K562 (cell line): Measurements from ENCODE around the gene PCBP3. TPM values are rescaled to one million over a fixed set of nuclear protein-coding genes. Genes with fewer than 3 reads are reported as not detected.

Experiments used
- ATAC-seq: fragments of 200-7000 bp; cut with Tn5 transposase; 3 replicates; pipeline ENCODE4 v1.9.1; 2020; ENCODE audit warnings: moderate library complexity
- BruUV-seq: library from RNA; stranded (reverse); fragments of 400-500 nt; replicated peaks from 2 replicates; lab custom pipeline; 2021; lab: Mats Ljungman, UMichigan
- CTCF ChIA-PET: fragments of 300-600 bp; formaldehyde crosslinking; extraction: SDS; loops from one replicate; lab custom pipeline; 2021; ENCODE audit warnings: low intra/inter-chr PET ratio; lab: Yijun Ruan, JAX
- POLR2A ChIA-PET: fragments of 300-600, 350-650 bp; sonication (Branson Sonifier 250); formaldehyde crosslinking; extraction: SDS; loops from one replicate; lab custom pipeline; 2021; ENCODE audit warnings: antibody characterized with exemption, inconsistent platforms; lab: Yijun Ruan, JAX
- DNase-seq, 4 experiments: peaks; one replicate each; pipeline versions ENCODE4 v3.0.0 to v3.0.0-alpha.2; 2011 to 2018; ENCODE audit warnings: low spot score in 3 of 4, mixed read lengths in 3 of 4; ENCODE audit errors: extremely low read depth in 1 of 4
- FAIRE-seq: peaks from 2 replicates; lab custom pipeline; 2011; peaks lifted over from hg19 to GRCh38; lab: Jason Lieb, UNC
- H2AFZ ChIP-seq: 2 replicates; pipeline ENCODE4 v1.6.0; 2011; ENCODE audit warnings: low read depth, low read length, control low read depth, inconsistent platforms
- H3K27ac ChIP-seq: fragments of 200-600 bp; 3 replicates; pipeline ENCODE4 v1.8.0; 2011; ENCODE audit warnings: low read depth, mild to moderate bottlenecking, control low read depth, inconsistent platforms, low read length, moderate library complexity, mixed read lengths; ENCODE audit errors: extremely low read depth
- H3K27me3 ChIP-seq, 2 experiments: fragments of 300-600 bp in 1 of 2; 2 replicates in 1 of 2; 3 replicates in 1 of 2; pipeline versions ENCODE4 v1.6.0 to v1.8.0; 2011; ENCODE audit warnings: inconsistent platforms in 2 of 2, low read length in 2 of 2, mild to moderate bottlenecking in 1 of 2, mixed read lengths in 1 of 2, moderate library complexity in 1 of 2; ENCODE audit not compliant: control insufficient read depth in 2 of 2, insufficient read depth in 2 of 2
- H3K36me3 ChIP-seq: fragments of 300-600 bp; 3 replicates; pipeline ENCODE4 v1.8.0; 2011; ENCODE audit warnings: mild to moderate bottlenecking, low read length, inconsistent platforms; ENCODE audit not compliant: control insufficient read depth, insufficient read depth
- H3K4me1 ChIP-seq, 2 experiments: fragments of 200-600 bp in 1 of 2; replicated peaks in 1 of 2; 2 replicates in 1 of 2; 3 replicates in 1 of 2; pipeline versions ENCODE4 v1.5.1 to v1.8.0; 2011; ENCODE audit warnings: inconsistent platforms in 2 of 2, low read length in 2 of 2, mild to moderate bottlenecking in 1 of 2, mixed read lengths in 1 of 2, moderate library complexity in 1 of 2; ENCODE audit not compliant: control insufficient read depth in 2 of 2, insufficient read depth in 2 of 2
- H3K4me2 ChIP-seq: 2 replicates; pipeline ENCODE4 v1.6.1; 2011; ENCODE audit warnings: low read length, control low read depth, inconsistent platforms, mixed read lengths; ENCODE audit not compliant: insufficient read depth
- H3K4me3 ChIP-seq: fragments of 200-600 bp; sonication (generic), shearing (Covaris generic); 2 replicates; pipeline ENCODE4 v1.5.1; 2016; ENCODE audit warnings: control low read depth, inconsistent platforms
- H3K79me2 ChIP-seq: fragments of 200-600 bp; 3 replicates; pipeline ENCODE4 v1.8.0; 2011; ENCODE audit warnings: low read length, inconsistent platforms; ENCODE audit not compliant: control insufficient read depth, insufficient read depth
- H3K9ac ChIP-seq, 2 experiments: 2 replicates each; pipeline versions ENCODE4 v1.6.0 to v1.6.1; 2011; ENCODE audit warnings: low read depth in 2 of 2, low read length in 2 of 2, control low read depth in 1 of 2, inconsistent platforms in 1 of 2, mild to moderate bottlenecking in 1 of 2, mixed read lengths in 1 of 2; ENCODE audit not compliant: insufficient read depth in 1 of 2
- H3K9me1 ChIP-seq: one replicate; pipeline ENCODE4 v1.6.0; 2011; ENCODE audit warnings: inconsistent platforms, mild to moderate bottlenecking, low read length, moderate library complexity; ENCODE audit not compliant: control insufficient read depth, insufficient read depth
- H3K9me3 ChIP-seq: replicated peaks from 2 replicates; pipeline ENCODE4 v1.5.1; 2011; ENCODE audit warnings: low read depth, low read length, inconsistent platforms; ENCODE audit not compliant: control insufficient read depth, insufficient read depth
- H4K20me1 ChIP-seq: replicated peaks from 2 replicates; pipeline ENCODE4 v1.6.1; 2011; ENCODE audit warnings: low read length, inconsistent platforms, mixed read lengths; ENCODE audit not compliant: control insufficient read depth, insufficient read depth
- C11orf30 ChIP-seq: fragments of 450-650 bp; IDR thresholded peaks from 2 replicates; pipeline ENCODE4 v1.6.1; 2016; ENCODE audit warnings: low read depth, mild to moderate bottlenecking
- CBX5 ChIP-seq: IDR thresholded peaks from 2 replicates; pipeline ENCODE4 v1.6.1; 2014; ENCODE audit warnings: low read depth, borderline replicate concordance
- CHD1 ChIP-seq: fragments of 200-600 bp; sonication (generic); IDR thresholded peaks from one replicate; pipeline ENCODE4 v1.6.1; 2012; ENCODE audit warnings: mild to moderate bottlenecking, moderate library complexity, low read length, inconsistent platforms
- HCFC1 ChIP-seq: IDR thresholded peaks from 2 replicates; pipeline ENCODE4 v1.6.1; 2012; ENCODE audit warnings: low read depth, low read length, improper control_type of control experiment
- HNRNPH1 ChIP-seq: fragments of 200-400 bp; formaldehyde crosslinking; optimal IDR thresholded peaks from 2 replicates; pipeline ENCODE3; 2017; ENCODE audit warnings: low read depth, mild to moderate bottlenecking, low read length, moderate library complexity
- MAFF ChIP-seq: IDR thresholded peaks from 2 replicates; pipeline ENCODE4 v1.6.1; 2012; ENCODE audit warnings: low read length, improper control_type of control experiment
- MAFG ChIP-seq: fragments of 450-650 bp; conservative IDR thresholded peaks from 2 replicates; pipeline ENCODE4 v1.6.1; 2016; ENCODE audit warnings: missing genetic modification characterization, missing compliant biosample characterization
- MAFK ChIP-seq: IDR thresholded peaks from 2 replicates; pipeline ENCODE4 v1.6.1; 2011; ENCODE audit warnings: low read length, improper control_type of control experiment
- NCOA4 ChIP-seq: fragments of 450-650 bp; IDR thresholded peaks from 2 replicates; pipeline ENCODE4 v1.6.1; 2018; ENCODE audit warnings: mild to moderate bottlenecking; ENCODE audit not compliant: partially characterized antibody
- NFXL1 ChIP-seq: fragments of 450-650 bp; formaldehyde crosslinking; IDR thresholded peaks from 2 replicates; pipeline ENCODE4 v1.4.0; 2021; ENCODE audit warnings: mild to moderate bottlenecking
- PHF21A ChIP-seq: fragments of 450-650 bp; IDR thresholded peaks from 2 replicates; pipeline ENCODE4 v1.6.1; 2017; ENCODE audit warnings: low read depth, borderline replicate concordance
- POLR3G ChIP-seq: IDR thresholded peaks from 2 replicates; pipeline ENCODE4 v1.6.1; 2011; ENCODE audit not compliant: insufficient read length, insufficient replicate concordance; ENCODE audit errors: extremely low read depth
- POU5F1 ChIP-seq: fragments of 150-350 bp; IDR thresholded peaks from 2 replicates; pipeline ENCODE4 v1.6.1; 2014; ENCODE audit warnings: borderline replicate concordance, low read length, low read depth, mild to moderate bottlenecking; ENCODE audit not compliant: partially characterized antibody
- RBM39 ChIP-seq: fragments of 200-400 bp; formaldehyde crosslinking; optimal IDR thresholded peaks from 2 replicates; pipeline ENCODE3; 2018; ENCODE audit warnings: low read depth, low read length
- ZC3H4 ChIP-seq: sonication (generic); formaldehyde crosslinking; IDR thresholded peaks from 2 replicates; pipeline ENCODE4 v1.9.0; 2021; ENCODE audit warnings: missing genetic modification reagents, borderline replicate concordance
- ZNF316 ChIP-seq: fragments of 450-650 bp; IDR thresholded peaks from 2 replicates; pipeline ENCODE4 v1.6.1; 2016
- ZNF668 ChIP-seq: fragments of 250-450 bp; sonication (Bioruptor Pico); IDR thresholded peaks from 2 replicates; pipeline ENCODE4 v1.8.0; 2022; ENCODE audit warnings: mild to moderate bottlenecking, inconsistent platforms
- ZNF696 ChIP-seq: fragments of 250-450 bp; sonication (Bioruptor Pico); conservative IDR thresholded peaks from 2 replicates; pipeline ENCODE4 v1.4.0; 2020; ENCODE audit warnings: mild to moderate bottlenecking, moderate library complexity
- WGBS: fragments of 100-300 bp; shearing (Covaris generic); methylation state at CpG from one replicate; pipeline ENCODE4 v1.1.6; 2016; ENCODE audit warnings: low coverage, mixed read lengths; ENCODE audit not compliant: insufficient coverage; ENCODE audit errors: missing lambda C conversion rate; 5-methylcytosine and 5-hydroxymethylcytosine counted together
- in situ Hi-C: fragments of 300-500 bp; cut with MboI; formaldehyde crosslinking; loops from 4 replicates; pipeline ENCODE4 v1.15.0; 2018; ENCODE audit warnings: inconsistent platforms, mixed read lengths
- intact Hi-C: fragments of 100-400 bp; cut with micrococcal nuclease; formaldehyde crosslinking; loops from 2 replicates; pipeline ENCODE4 v1.14.2; 2022
- polyA plus RNA-seq, 8 experiments: library from polyadenylated mRNA; depleted of rRNA in 4 of 8; stranded (reverse) in 5 of 8; unstranded in 3 of 8; fragments of >200 nt; fragmentation: Nextera tagmentation in 2 of 8; fragmentation: Illumina TruSeq in 1 of 8; extraction: Ambion mirVana in 2 of 8; extraction: Trizol in 1 of 8; gene quantifications; 2 replicates each; pipeline versions ENCODE4 v1.2.1 to v1.2.3, GENCODE V29; 2011 to 2014; ENCODE audit warnings: inconsistent platforms in 1 of 8, missing spikeins in 1 of 8
- total RNA-seq, 7 experiments: library from RNA; depleted of rRNA in 6 of 7; stranded (reverse); fragments of >200 nt in 6 of 7; fragmentation: Illumina TruSeq in 2 of 7; extraction: Trizol in 2 of 7; gene quantifications; 2 replicates each; pipeline versions ENCODE4 v1.2.1 to v1.2.3, GENCODE V29; 2011 to 2021; ENCODE audit warnings: low replicate concordance in 1 of 7

The PCBP3 gene
- total and polyA plus RNA-seq, 9 of the 15 experiments (the other 6 are each of a cell fraction or from before 2014, with no cell fraction given): 0.18 TPM; not detected in 8

DNA sequence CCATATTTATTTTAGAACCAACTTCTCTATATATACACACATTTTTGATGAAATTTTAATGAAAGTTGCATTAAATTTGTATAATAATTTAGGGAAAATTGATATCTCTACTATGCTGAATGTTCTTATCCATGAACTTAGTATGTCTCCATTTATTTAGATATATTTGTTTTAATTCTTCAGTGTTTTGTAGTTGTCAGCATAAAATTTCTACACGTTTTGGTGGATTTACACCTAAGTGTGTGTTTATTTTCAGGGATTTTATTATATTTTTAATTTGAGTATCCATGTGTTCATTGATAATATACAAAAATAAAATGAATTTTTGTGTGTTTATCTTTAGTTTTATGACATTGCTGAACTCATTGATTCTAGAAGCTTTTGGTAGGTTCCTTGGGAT lies 36.7 kb downstream of the PCBP3 start:
- no TSS peak for BruUV-seq
- WGBS: 0% methylated on average over 1 of the region's 1 CpG
- Histone ChIP-seq H3K9ac (no peak overlapping the region), H3K4me1 (no peaks in the 10 kb centered on the region), H2AFZ (no peak overlapping the region), H3K36me3 (no peaks in the 10 kb centered on the region), H3K27ac (no peak overlapping the region), H3K4me3 (no peak overlapping the region), H3K9me3 (no peaks in the 10 kb centered on the region), H3K79me2 (no peaks in the 10 kb centered on the region), H4K20me1 (no peaks in the 10 kb centered on the region), H3K4me2 (no peak overlapping the region), H3K9me1 (no peaks in the 10 kb centered on the region)
- in situ Hi-C loops: no loop called here
- no peak for FAIRE-seq
- no peak for DNase-seq
- ChIA-PET POLR2A (no interaction called here), CTCF (no interaction called here)
- intact Hi-C loops: no loop called here
- ATAC-seq: no peak
- TF ChIP-seq HNRNPH1 (no peak), ZNF696 (CRISPR knock-in tag) (no peak), POLR3G (no peak), HCFC1 (no peak), RBM39 (no peak), MAFK (peak; percentile 47; the same call in 1 of the 2 replicates), MAFG (tag) (0 out of 2 replicates have a peak, but pooled peaks have one; percentile 24), PHF21A (no peak), NFXL1 (CRISPR knock-in tag) (no peak), CHD1 (no peak), ZC3H4 (CRISPR knock-in tag) (no peak), ZNF316 (peak; percentile 86), C11orf30 (peak; percentile 63; the same call in 1 of the 2 replicates), ZNF668 (CRISPR knock-in tag) (no peak), CBX5 (no peak), NCOA4 (no peak), MAFF (peak; percentile 56; the same call in 1 of the 2 replicates), POU5F1 (no peak)
- TF ChIP-seq, all 486 proteins: peak for 5
- no peaks in the 10 kb centered on the region for H3K27me3 ChIP-seq
